Heart left ventricle (tissue), 16 donors: ENCODE results near the gene MYCBP2. TPM values are rescaled to one million over a fixed set of nuclear protein-coding genes. Genes with fewer than 3 reads are reported as not detected.

Experiments used
- ATAC-seq, 4 donors: fragments of 200-7000 bp; cut with Tn5 transposase; one replicate each; pipeline ENCODE4 v1.9.1; 2020 to 2022; ENCODE audit warnings: moderate library complexity in 4 of 4, mild to moderate bottlenecking in 3 of 4, moderate number of reproducible peaks in 1 of 4
- DNase-seq, 5 donors: peaks; one replicate each; pipeline ENCODE4 v3.0.0-alpha.2; 2020
- H3K27ac ChIP-seq, 12 donors: fragments of 200-600 bp; sonication (generic) in 4 of 12; one replicate each; pipeline versions ENCODE4 v1.5.0 to v1.8.0; 2016 to 2022; ENCODE audit warnings: mild to moderate bottlenecking in 2 of 12
- H3K27me3 ChIP-seq, 9 donors: fragments of 200-600 bp; sonication (generic) in 2 of 9; one replicate each; pipeline versions ENCODE4 v1.5.1 to v1.8.0; 2016 to 2022; ENCODE audit warnings: mild to moderate bottlenecking in 3 of 9
- H3K36me3 ChIP-seq, 9 donors: fragments of 200-600 bp; sonication (generic) in 2 of 9; one replicate each; pipeline versions ENCODE4 v1.5.0 to v1.8.0; 2018 to 2022; ENCODE audit warnings: mild to moderate bottlenecking in 2 of 9
- H3K4me1 ChIP-seq, 12 donors: fragments of 200-600 bp; sonication (generic) in 4 of 12; one replicate each; pipeline versions ENCODE4 v1.5.0 to v1.8.0; 2016 to 2022; ENCODE audit warnings: mild to moderate bottlenecking in 3 of 12
- H3K4me3 ChIP-seq, 12 donors: fragments of 200-600 bp; sonication (generic) in 4 of 12; one replicate each; pipeline versions ENCODE4 v1.5.0 to v1.8.0; 2017 to 2022; ENCODE audit warnings: mild to moderate bottlenecking in 9 of 12, moderate library complexity in 4 of 12
- H3K9me3 ChIP-seq, 12 donors: fragments of 200-600 bp; sonication (generic) in 4 of 12; one replicate each; pipeline versions ENCODE4 v1.5.0 to v1.8.0; 2016 to 2022; ENCODE audit warnings: mild to moderate bottlenecking in 1 of 12
- POLR2A ChIP-seq, 2 donors: fragments of 450-650 bp; IDR thresholded peaks; one replicate each; pipeline ENCODE4 v1.6.1; 2017; ENCODE audit warnings: antibody characterized with exemption in 2 of 2, mild to moderate bottlenecking in 2 of 2, moderate library complexity in 2 of 2
- WGBS, 4 donors: extraction: QIAGEN DNeasy Blood & Tissue Kit in 2 of 4; methylation state at CpG; one replicate each; pipeline versions ENCODE4 v1.1.5 to v1.1.7; 2013 to 2018; 5-methylcytosine and 5-hydroxymethylcytosine counted together
- intact Hi-C, 10 donors: fragments of 100-400 bp; cut with DNase I; formaldehyde crosslinking; loops; one replicate each; pipeline versions ENCODE4 v1.11.1 to v1.14.2; 2022
- polyA plus RNA-seq, 2 donors: library from polyadenylated mRNA; stranded (reverse); fragments of 200-250 nt; gene quantifications; one replicate each; pipeline ENCODE4 v1.2.3, GENCODE V29; 2013
- total RNA-seq, 9 donors: library from RNA; depleted of rRNA in 2 of 9; stranded (reverse); fragments of >200 nt in 2 of 9; fragmentation: NEBNext Ultra II Directional in 3 of 9; extraction: Animal tissue kit (Norgen Biotek cat#: 25700) in 3 of 9; gene quantifications; one replicate each; pipeline versions ENCODE4 v1.1.0 to v1.2.4, GENCODE V29; 2016 to 2023
- TF ChIP-seq, protein P1 (sequence below), 12 donors: fragments of 200-600 bp; sonication (generic) in 4 of 12; IDR thresholded peaks; one replicate each; pipeline versions ENCODE4 v1.5.0 to v1.8.0; 2018 to 2022; ENCODE audit warnings: antibody characterized with exemption in 12 of 12, mild to moderate bottlenecking in 5 of 12
- donor health status: ischemic (EF 13 %, LVEDD 7.1; RV severe dilation, severe dysfunction).
- donor health status: healthy with polysubstance abuse.
- donor health status: DM: no; HTN: yes; CAD: no.
- donor health status: DM: no; HTN: no; CAD: no.
- donor health status: ischemic (EF 25% LVEDD 6.9; RV normal size, moderate dysfunction).
- donor health status: ischemic (EF 25% LVEDD 5.7; RV mildly dilated, moderate dysfunction).
- donor health status: healthy.
- donor health status: DM: yes; HTN: yes; CAD: no.
- donor health status: ischemic (EF 35%, LVEDD 5.7; RV mildly dilated, moderate dysfunction).
- donor health status: nonischemic (EF 11% LVEDD 7.7; RV severe dilation, severe dysfunction).
- donor health status: DM: yes; HTN: yes; CAD: no.
- donor health status: PGD.
- donor health status: ischemic (EF 29% LVEDD 5.4; RV normal size, mild dysfunction).
- donor health status: nonischemic (EF 23%, LVEDD 6.1; RV moderate dilation, normal function).

MYCBP2 gene
- total and polyA plus RNA-seq, 11 donors, result 15.7 to 85.6 (median 58.2) TPM

DNA sequence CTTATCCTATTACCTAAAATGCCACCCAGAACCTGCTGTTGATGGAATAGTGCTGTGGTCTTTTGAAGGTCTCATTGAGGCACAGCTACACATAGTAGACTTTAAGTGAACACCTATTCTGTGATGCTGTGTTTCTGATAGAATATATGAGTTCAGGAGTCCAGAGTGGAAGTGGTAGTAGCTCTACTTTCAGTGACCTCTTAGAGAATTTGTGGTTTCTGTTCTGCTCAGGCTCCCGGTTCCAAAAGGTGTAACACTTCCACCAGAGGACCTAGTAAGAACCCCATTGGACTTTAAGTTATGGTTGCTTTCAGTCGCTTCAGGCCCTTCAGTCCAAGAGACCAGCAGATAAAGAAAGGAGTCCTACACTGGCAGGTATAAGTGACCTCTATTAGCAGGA is 11.4 kb upstream of the MYCBP2 start:
- intact Hi-C loops, result loop anchor here in 2 of 10 donors (5.0 to 10.0 kb wide), 2 partner anchors 136 to 139 kb away; no protein-coding TSS in a partner anchor
- H3K4me3 ChIP-seq, result no peak overlapping the region
- H3K27me3 ChIP-seq, result peaks cover 0 to 4% (median 0%) of the 10 kb centered on the region in 9 donors
- H3K4me1 ChIP-seq, result peaks cover 0 to 14% (median 0%) of the 10 kb centered on the region in 12 donors
- no peaks in the 10 kb centered on the region for H3K36me3 ChIP-seq
- 94 to 100% (median 96%) methylated on average over 2 of the region's 2 CpGs for WGBS, 4 donors
- peak overlapping the region in 1 of 12 donors; percentile 45 for H3K27ac ChIP-seq
- DNase-seq (no peak), ATAC-seq (no peak)
- TF ChIP-seq POLR2A (IDR thresholded peaks at IDR 0.05), result no peak
- TF ChIP-seq, protein P1, sequence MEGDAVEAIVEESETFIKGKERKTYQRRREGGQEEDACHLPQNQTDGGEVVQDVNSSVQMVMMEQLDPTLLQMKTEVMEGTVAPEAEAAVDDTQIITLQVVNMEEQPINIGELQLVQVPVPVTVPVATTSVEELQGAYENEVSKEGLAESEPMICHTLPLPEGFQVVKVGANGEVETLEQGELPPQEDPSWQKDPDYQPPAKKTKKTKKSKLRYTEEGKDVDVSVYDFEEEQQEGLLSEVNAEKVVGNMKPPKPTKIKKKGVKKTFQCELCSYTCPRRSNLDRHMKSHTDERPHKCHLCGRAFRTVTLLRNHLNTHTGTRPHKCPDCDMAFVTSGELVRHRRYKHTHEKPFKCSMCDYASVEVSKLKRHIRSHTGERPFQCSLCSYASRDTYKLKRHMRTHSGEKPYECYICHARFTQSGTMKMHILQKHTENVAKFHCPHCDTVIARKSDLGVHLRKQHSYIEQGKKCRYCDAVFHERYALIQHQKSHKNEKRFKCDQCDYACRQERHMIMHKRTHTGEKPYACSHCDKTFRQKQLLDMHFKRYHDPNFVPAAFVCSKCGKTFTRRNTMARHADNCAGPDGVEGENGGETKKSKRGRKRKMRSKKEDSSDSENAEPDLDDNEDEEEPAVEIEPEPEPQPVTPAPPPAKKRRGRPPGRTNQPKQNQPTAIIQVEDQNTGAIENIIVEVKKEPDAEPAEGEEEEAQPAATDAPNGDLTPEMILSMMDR (IDR thresholded peaks at IDR 0.05), result no peak
- H3K9me3 ChIP-seq, result no peaks in the 10 kb centered on the region

DNA sequence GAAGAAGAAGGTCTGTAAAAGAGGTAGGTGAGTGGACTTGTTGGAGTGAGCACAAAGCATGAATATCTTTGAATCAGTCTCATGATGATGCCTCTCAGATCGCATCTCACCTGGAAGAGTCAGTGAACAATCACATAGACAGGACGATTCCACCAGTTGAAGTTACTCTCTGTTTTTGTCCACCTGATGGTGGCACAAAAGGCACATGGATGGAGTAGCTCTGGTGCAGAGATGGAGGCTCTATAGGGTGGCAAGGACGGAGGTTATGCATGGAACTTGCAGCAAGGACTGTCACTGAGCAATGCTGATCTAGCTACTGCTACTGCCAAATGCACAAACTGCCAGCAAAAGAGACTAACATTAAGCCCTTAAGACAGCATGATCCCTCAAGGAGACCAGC is 10.3 kb upstream of the MYCBP2 start:
- Histone ChIP-seq H3K9me3 (no peaks in the 10 kb centered on the region), H3K27ac (no peak overlapping the region), H3K27me3 (peaks cover 0 to 4% (median 0%) of the 10 kb centered on the region in 9 donors), H3K4me3 (no peak overlapping the region), H3K4me1 (peaks cover 0 to 14% (median 0%) of the 10 kb centered on the region in 12 donors), H3K36me3 (no peaks in the 10 kb centered on the region)
- ATAC-seq (no peak), DNase-seq (no peak)
- 85 to 92% (median 88%) methylated on average over 3 of the region's 3 CpGs for WGBS, 4 donors
- TF ChIP-seq, protein P1 (IDR thresholded peaks at IDR 0.05), result no peak
- no peak for TF ChIP-seq POLR2A (IDR thresholded peaks at IDR 0.05)
- intact Hi-C loops, result loop anchor here in 2 of 10 donors (5.0 to 10.0 kb wide), 2 partner anchors 138 to 140 kb away; no protein-coding TSS in a partner anchor

DNA sequence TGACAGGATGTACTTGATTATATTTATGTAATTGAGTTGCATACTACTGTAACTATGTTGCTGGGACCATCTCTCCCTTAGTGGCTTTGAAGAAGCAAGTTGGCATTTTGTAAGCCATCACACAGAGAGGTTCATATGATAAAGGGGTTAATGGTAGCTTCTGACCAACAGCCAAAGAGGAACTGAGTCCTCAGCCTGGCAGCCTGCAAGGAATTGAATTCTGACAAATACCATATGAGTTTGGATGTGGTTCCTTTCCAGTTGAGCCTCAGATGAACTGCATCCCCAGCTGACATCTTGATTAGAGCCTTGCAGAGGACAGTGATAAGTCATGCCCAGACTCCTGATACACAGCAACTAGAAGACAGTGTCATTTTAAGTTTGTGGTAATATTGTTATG is 8.6 kb upstream of the MYCBP2 start:
- no peaks in the 10 kb centered on the region for H3K36me3 ChIP-seq
- peaks cover 0 to 17% (median 0%) of the 10 kb centered on the region in 12 donors for H3K4me1 ChIP-seq
- no peak overlapping the region for H3K4me3 ChIP-seq
- intact Hi-C loops, result loop anchor here in 2 of 10 donors (5.0 to 10.0 kb wide), 2 partner anchors 139 to 142 kb away; no protein-coding TSS in a partner anchor
- TF ChIP-seq POLR2A (IDR thresholded peaks at IDR 0.05), result no peak
- TF ChIP-seq, protein P1 (IDR thresholded peaks at IDR 0.05), result no peak
- H3K9me3 ChIP-seq, result no peaks in the 10 kb centered on the region
- ATAC-seq (no peak), DNase-seq (no peak)
- H3K27ac ChIP-seq, result no peak overlapping the region
- peaks cover 0 to 4% (median 0%) of the 10 kb centered on the region in 9 donors for H3K27me3 ChIP-seq

DNA sequence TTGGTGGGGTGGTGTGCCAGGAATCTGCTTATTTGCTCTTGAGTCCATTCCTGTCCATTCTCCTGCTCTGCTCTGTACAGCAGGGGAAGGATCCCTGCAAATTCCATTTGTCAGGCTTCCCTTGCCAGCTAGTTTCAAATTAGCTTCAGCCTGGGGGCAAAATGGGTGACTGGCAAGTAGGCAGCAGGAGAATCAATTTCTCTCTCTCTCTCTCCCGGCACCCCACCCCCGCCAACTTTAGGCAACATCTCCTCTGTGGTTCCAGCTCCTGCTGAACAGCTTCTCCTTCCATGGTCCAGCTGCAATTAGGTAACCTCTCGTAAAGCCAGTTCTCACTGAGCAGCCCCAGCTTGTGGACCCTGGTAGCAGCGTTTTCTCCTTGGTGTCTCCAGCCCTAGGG is 6.7 kb upstream of the MYCBP2 start:
- TF ChIP-seq POLR2A (IDR thresholded peaks at IDR 0.05), result no peak
- TF ChIP-seq, protein P1 (IDR thresholded peaks at IDR 0.05), result no peak
- DNase-seq (no peak), ATAC-seq (no peak)
- H3K4me1 ChIP-seq, result peaks cover 0 to 16% (median 4%) of the 10 kb centered on the region in 12 donors
- peaks cover 0 to 4% (median 0%) of the 10 kb centered on the region in 9 donors for H3K27me3 ChIP-seq
- no peak overlapping the region for H3K4me3 ChIP-seq
- no peaks in the 10 kb centered on the region for H3K9me3 ChIP-seq
- WGBS, 4 donors, result 71 to 83% (median 78%) methylated on average over 4 of the region's 4 CpGs
- intact Hi-C loops, result loop anchor here in 1 of 10 donors (10.0 kb wide), 1 partner anchor 141 kb away; no protein-coding TSS in a partner anchor
- H3K36me3 ChIP-seq, result no peaks in the 10 kb centered on the region
- H3K27ac ChIP-seq, result no peak overlapping the region
